ENCODE results near the gene CPNE9. TPM values are rescaled to one million over a fixed set of nuclear protein-coding genes. Genes with fewer than 3 reads are reported as not detected.

CPNE9 gene
- total and polyA plus RNA-seq, 2 donors (not counting 1 experiment from before 2014, with no cell fraction given), result under 0.01 TPM; not detected in 1

GRCh38 chr3:9698293-9698692 is 5.3 kb upstream of the CPNE9 start:
- H4K20me1 ChIP-seq (ENCODE audit: control insufficient read depth, extremely low read depth, insufficient read depth, low read length), result no peaks in the 10 kb centered on the region
- H3K4me1 ChIP-seq (ENCODE audit: control insufficient read depth, extremely low read depth, insufficient read depth, low read length), result no peaks in the 10 kb centered on the region
- H3K4me3 ChIP-seq (replicated peaks in 1 of 4; ENCODE audit: control extremely low read depth in 1 of 4, insufficient read depth in 1 of 4, low read depth in 3 of 4, low read length in 4 of 4), result no peak overlapping the region
- H3K4me2 ChIP-seq (ENCODE audit: extremely low read depth, insufficient read depth, low read length), result no peak overlapping the region
- DNase-seq (ENCODE audit: low read depth in 2 of 2), result no peak
- no peaks in the 10 kb centered on the region for H3K79me2 ChIP-seq (ENCODE audit: control insufficient read depth, insufficient read depth, low read length)
- TF ChIP-seq, protein P1, sequence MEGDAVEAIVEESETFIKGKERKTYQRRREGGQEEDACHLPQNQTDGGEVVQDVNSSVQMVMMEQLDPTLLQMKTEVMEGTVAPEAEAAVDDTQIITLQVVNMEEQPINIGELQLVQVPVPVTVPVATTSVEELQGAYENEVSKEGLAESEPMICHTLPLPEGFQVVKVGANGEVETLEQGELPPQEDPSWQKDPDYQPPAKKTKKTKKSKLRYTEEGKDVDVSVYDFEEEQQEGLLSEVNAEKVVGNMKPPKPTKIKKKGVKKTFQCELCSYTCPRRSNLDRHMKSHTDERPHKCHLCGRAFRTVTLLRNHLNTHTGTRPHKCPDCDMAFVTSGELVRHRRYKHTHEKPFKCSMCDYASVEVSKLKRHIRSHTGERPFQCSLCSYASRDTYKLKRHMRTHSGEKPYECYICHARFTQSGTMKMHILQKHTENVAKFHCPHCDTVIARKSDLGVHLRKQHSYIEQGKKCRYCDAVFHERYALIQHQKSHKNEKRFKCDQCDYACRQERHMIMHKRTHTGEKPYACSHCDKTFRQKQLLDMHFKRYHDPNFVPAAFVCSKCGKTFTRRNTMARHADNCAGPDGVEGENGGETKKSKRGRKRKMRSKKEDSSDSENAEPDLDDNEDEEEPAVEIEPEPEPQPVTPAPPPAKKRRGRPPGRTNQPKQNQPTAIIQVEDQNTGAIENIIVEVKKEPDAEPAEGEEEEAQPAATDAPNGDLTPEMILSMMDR (conservative IDR thresholded peaks at IDR 0.05 in 1 of 2, IDR thresholded peaks at IDR 0.05 in 1 of 2; ENCODE audit: low read depth in 1 of 2, low read length in 2 of 2), result no peak
- no peak for TF ChIP-seq EZH2 (IDR thresholded peaks at IDR 0.05; ENCODE audit: low read length, missing control alignments)
- no peaks in the 10 kb centered on the region for H3K9me3 ChIP-seq (ENCODE audit: control insufficient read depth, insufficient read depth, low read depth, low read length)
- H3K27ac ChIP-seq (ENCODE audit: insufficient read depth, low read length), result no peak overlapping the region
- H2AFZ ChIP-seq (ENCODE audit: low read length), result no peak overlapping the region
- no peak overlapping the region for H3K9ac ChIP-seq (ENCODE audit: insufficient read depth, low read length)
- peaks cover 5% of the 10 kb centered on the region for H3K36me3 ChIP-seq (ENCODE audit: control insufficient read depth, insufficient read depth, low read length)
- no peaks in the 10 kb centered on the region for H3K27me3 ChIP-seq (ENCODE audit: control insufficient read depth, insufficient read depth, low read length)

DNA sequence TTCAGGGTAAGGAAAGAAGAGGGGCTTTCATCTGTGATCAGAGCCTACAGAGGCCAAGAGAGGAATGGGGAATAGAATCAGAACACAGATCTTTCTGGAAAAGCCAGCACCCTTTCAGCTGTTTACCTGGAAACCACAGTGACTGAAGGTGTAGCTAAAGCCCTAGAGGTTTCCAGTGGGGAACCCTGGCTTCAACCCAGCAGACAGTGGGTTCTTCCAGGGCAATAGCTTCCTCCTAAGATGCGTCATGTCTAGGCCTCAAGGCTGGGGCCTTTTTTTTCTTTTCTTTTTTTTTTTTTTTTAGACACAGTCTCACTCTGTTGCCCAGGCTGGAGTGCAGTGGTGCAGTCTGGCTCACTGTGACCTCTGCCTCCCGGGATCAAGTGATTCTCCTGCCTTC is 3.1 kb upstream of the CPNE9 start:
- no peaks in the 10 kb centered on the region for H3K79me2 ChIP-seq (ENCODE audit: control insufficient read depth, insufficient read depth, low read length)
- no peak overlapping the region for H3K4me2 ChIP-seq (ENCODE audit: extremely low read depth, insufficient read depth, low read length)
- no peak overlapping the region for H3K4me3 ChIP-seq (replicated peaks in 1 of 4; ENCODE audit: control extremely low read depth in 1 of 4, insufficient read depth in 1 of 4, low read depth in 3 of 4, low read length in 4 of 4)
- no peaks in the 10 kb centered on the region for H3K9me3 ChIP-seq (ENCODE audit: control insufficient read depth, insufficient read depth, low read depth, low read length)
- H3K27ac ChIP-seq (ENCODE audit: insufficient read depth, low read length), result no peak overlapping the region
- H4K20me1 ChIP-seq (ENCODE audit: control insufficient read depth, extremely low read depth, insufficient read depth, low read length), result no peaks in the 10 kb centered on the region
- no peak for DNase-seq (ENCODE audit: low read depth in 2 of 2)
- H3K4me1 ChIP-seq (ENCODE audit: control insufficient read depth, extremely low read depth, insufficient read depth, low read length), result no peaks in the 10 kb centered on the region
- no peak overlapping the region for H2AFZ ChIP-seq (ENCODE audit: low read length)
- H3K9ac ChIP-seq (ENCODE audit: insufficient read depth, low read length), result no peak overlapping the region
- H3K36me3 ChIP-seq (ENCODE audit: control insufficient read depth, insufficient read depth, low read length), result peaks cover 5% of the 10 kb centered on the region
- no peak for TF ChIP-seq EZH2 (IDR thresholded peaks at IDR 0.05; ENCODE audit: low read length, missing control alignments)
- TF ChIP-seq, protein P1 (conservative IDR thresholded peaks at IDR 0.05 in 1 of 2, IDR thresholded peaks at IDR 0.05 in 1 of 2; ENCODE audit: low read depth in 1 of 2, low read length in 2 of 2), result no peak
- peaks cover 2% of the 10 kb centered on the region for H3K27me3 ChIP-seq (ENCODE audit: control insufficient read depth, insufficient read depth, low read length)

- no peak overlapping the region for H3K4me3 ChIP-seq (replicated peaks in 1 of 4; ENCODE audit: control extremely low read depth in 1 of 4, insufficient read depth in 1 of 4, low read depth in 3 of 4, low read length in 4 of 4)
- no peak overlapping the region for H3K27ac ChIP-seq (ENCODE audit: insufficient read depth, low read length)
- no peak for TF ChIP-seq EZH2 (IDR thresholded peaks at IDR 0.05; ENCODE audit: low read length, missing control alignments)
- TF ChIP-seq, protein P1 (conservative IDR thresholded peaks at IDR 0.05 in 1 of 2, IDR thresholded peaks at IDR 0.05 in 1 of 2; ENCODE audit: low read depth in 1 of 2, low read length in 2 of 2), result no peak
- no peak for DNase-seq (ENCODE audit: low read depth in 2 of 2)
- no peak overlapping the region for H3K9ac ChIP-seq (ENCODE audit: insufficient read depth, low read length)
- no peaks in the 10 kb centered on the region for H4K20me1 ChIP-seq (ENCODE audit: control insufficient read depth, extremely low read depth, insufficient read depth, low read length)
- no peaks in the 10 kb centered on the region for H3K9me3 ChIP-seq (ENCODE audit: control insufficient read depth, insufficient read depth, low read depth, low read length)
- no peaks in the 10 kb centered on the region for H3K4me1 ChIP-seq (ENCODE audit: control insufficient read depth, extremely low read depth, insufficient read depth, low read length)
- H2AFZ ChIP-seq (ENCODE audit: low read length), result no peak overlapping the region
- H3K4me2 ChIP-seq (ENCODE audit: extremely low read depth, insufficient read depth, low read length), result no peak overlapping the region
- peaks cover 5% of the 10 kb centered on the region for H3K27me3 ChIP-seq (ENCODE audit: control insufficient read depth, insufficient read depth, low read length)
- no peaks in the 10 kb centered on the region for H3K79me2 ChIP-seq (ENCODE audit: control insufficient read depth, insufficient read depth, low read length)
- H3K36me3 ChIP-seq (ENCODE audit: control insufficient read depth, insufficient read depth, low read length), result peaks cover 5% of the 10 kb centered on the region
These were observed 2.6 kb upstream of the CPNE9 start for GRCh38 chr3:9701006-9701405.

Data from fibroblast of lung (primary cell).